ENCODE measurements around the gene ZKSCAN5. TPM values are rescaled to one million over a fixed set of nuclear protein-coding genes. Genes with fewer than 3 reads are reported as not detected.
"Not testable (repeated sequence)": the region's sequence is repeated elsewhere in the genome, so short reads cannot be mapped to it uniquely, and the experiment has no call there.

ZKSCAN5 gene
- total RNA-seq, 1 donor from 2014 or later, result 8.0 TPM

- no peak for DNase-seq (ENCODE audit: low spot score)
Observed at GRCh38 chr7:99497766-99498545, 6.5 kb upstream of the ZKSCAN5 start.

GRCh38 chr7:99498546-99498944 lies 5.9 kb upstream of the ZKSCAN5 start:
- DNase-seq (ENCODE audit: low spot score), result no peak

GRCh38 chr7:99499371-99499720 lies 5.1 kb upstream of the ZKSCAN5 start:
- DNase-seq (ENCODE audit: low spot score), result no peak

GRCh38 chr7:99499721-99500636 lies 4.5 kb upstream of the ZKSCAN5 start, which contains the start of gene ZNF394:
TSS of gene ZNF394 (minus strand) at chr7:99500281. CDS start at chr7:99500093, 188 bp downstream.
- peak; percentile 92 for DNase-seq (ENCODE audit: low spot score)

GRCh38 chr7:99500637-99501009 lies 3.8 kb upstream of the ZKSCAN5 start:
- DNase-seq (ENCODE audit: low spot score), result no peak

GRCh38 chr7:99501236-99501635 lies 3.2 kb upstream of the ZKSCAN5 start:
- not testable (repeated sequence) for DNase-seq (ENCODE audit: low spot score)

- DNase-seq (ENCODE audit: low spot score), result no peak
Observed at GRCh38 chr7:99504281-99504602, 220 bp upstream of the ZKSCAN5 start.

- DNase-seq (ENCODE audit: low spot score), result no peak
Observed at GRCh38 chr7:99505324-99505662, 831 bp downstream of the ZKSCAN5 start.

- DNase-seq (ENCODE audit: low spot score), result no peak
Observed at GRCh38 chr7:99514050-99514449, 9.6 kb downstream of the ZKSCAN5 start.

GRCh38 chr7:99521399-99521798 lies 16.9 kb downstream of the ZKSCAN5 start:
- no peak for DNase-seq (ENCODE audit: low spot score)

- no peak for DNase-seq (ENCODE audit: low spot score)
Observed at GRCh38 chr7:99525713-99526440, 21.4 kb downstream of the ZKSCAN5 start.

- DNase-seq (ENCODE audit: low spot score), result no peak
Observed at GRCh38 chr7:99531354-99531765, 26.9 kb downstream of the ZKSCAN5 start.

- DNase-seq (ENCODE audit: low spot score), result no peak
Observed at GRCh38 chr7:99535667-99536066, 31.2 kb downstream of the ZKSCAN5 start.

- no peak for DNase-seq (ENCODE audit: low spot score)
Observed at GRCh38 chr7:99539213-99539811, 34.9 kb downstream of the ZKSCAN5 start.

GRCh38 chr7:99540542-99540941 lies 36.1 kb downstream of the ZKSCAN5 start:
- DNase-seq (ENCODE audit: low spot score), result no peak

- no peak for DNase-seq (ENCODE audit: low spot score)
Observed at GRCh38 chr7:99541212-99541611, 36.8 kb downstream of the ZKSCAN5 start.

- no peak for DNase-seq (ENCODE audit: low spot score)
Observed at GRCh38 chr7:99543081-99543671, 38.7 kb downstream of the ZKSCAN5 start.

- no peak for DNase-seq (ENCODE audit: low spot score)
Observed at GRCh38 chr7:99543916-99544315, 39.5 kb downstream of the ZKSCAN5 start.

- not testable (repeated sequence) for DNase-seq (ENCODE audit: low spot score)
Observed at GRCh38 chr7:99545308-99545707, 40.8 kb downstream of the ZKSCAN5 start.

GRCh38 chr7:99549545-99549944 lies 45.1 kb downstream of the ZKSCAN5 start:
- not testable (repeated sequence) for DNase-seq (ENCODE audit: low spot score)

- DNase-seq (ENCODE audit: low spot score), result no peak
Observed at GRCh38 chr7:99551334-99551733, 46.9 kb downstream of the ZKSCAN5 start.

Data from mucosa of gallbladder (tissue), 1 donor.